ENCODE measurements around the gene CTNNA3.

GRCh38 chr10:67127441-67127840 is 568.6 kb downstream of the CTNNA3 start:
- TF ChIP-seq CTCF (IDR thresholded peaks at IDR 0.05 in 8 of 11, conservative IDR thresholded peaks at IDR 0.05 in 3 of 11) = no peak
- TF ChIP-seq POLR2AphosphoS5 (IDR thresholded peaks at IDR 0.05) = no peak
- TF ChIP-seq POLR2A (IDR thresholded peaks at IDR 0.05) = no peak

Data from spleen (tissue), 7 donors.